HEK293 (cell line): ENCODE measurements around the gene MYL4.

Experiments used
- CTCF ChIA-PET: fragments of 350-600 bp; formaldehyde crosslinking; extraction: SDS; loops from one replicate; lab custom pipeline; 2021; ENCODE audit warnings: antibody characterized with exemption; lab: Yijun Ruan, JAX
- POLR2A ChIA-PET: fragments of 300-600 bp; formaldehyde crosslinking; extraction: SDS; loops from one replicate; lab custom pipeline; 2020; ENCODE audit warnings: antibody characterized with exemption, inconsistent platforms; lab: Yijun Ruan, JAX
- H3K27ac ChIP-seq: fragments of 200-500 bp; sonication (Bioruptor generic); 2 replicates; pipeline ENCODE4 v1.5.1; 2014; ENCODE audit warnings: low read depth, low read length, control low read depth, inconsistent platforms; ENCODE audit errors: extremely low read depth
- H3K36me3 ChIP-seq, 2 experiments: fragments of 200-500 bp in 1 of 2; sonication (Bioruptor generic) in 1 of 2; 1 replicate in 1 of 2; 2 replicates in 1 of 2; pipeline ENCODE4 v1.5.1; 2014 to 2017; ENCODE audit warnings: inconsistent platforms in 2 of 2, low read length in 2 of 2; ENCODE audit not compliant: control insufficient read depth in 2 of 2, insufficient read depth in 1 of 2
- H3K4me1 ChIP-seq: fragments of 200-500 bp; sonication (Bioruptor generic); 2 replicates; pipeline ENCODE4 v1.5.1; 2014; ENCODE audit warnings: mild to moderate bottlenecking, low read length, inconsistent platforms; ENCODE audit not compliant: control insufficient read depth, insufficient read depth
- H3K4me3 ChIP-seq: 2 replicates; pipeline ENCODE4 v1.5.1; 2011; ENCODE audit warnings: low read depth, mild to moderate bottlenecking, control low read depth, low read length, moderate library complexity
- H3K9me3 ChIP-seq: fragments of 200-500 bp; sonication (Bioruptor generic); 2 replicates; pipeline ENCODE4 v1.5.1; 2014; ENCODE audit warnings: low read depth, low read length, inconsistent platforms; ENCODE audit not compliant: control insufficient read depth, insufficient read depth
- BCL11B ChIP-seq: fragments of 450-650 bp; formaldehyde crosslinking; IDR thresholded peaks from 2 replicates; pipeline ENCODE4 v1.5.1; 2016; ENCODE audit warnings: low read depth, missing biosample characterization, missing genetic modification characterization
- MEIS1 ChIP-seq: sonication (generic); formaldehyde crosslinking; IDR thresholded peaks from 2 replicates; pipeline ENCODE4 v1.8.1; 2022; ENCODE audit warnings: missing genetic modification reagents, mild to moderate bottlenecking, borderline replicate concordance
- OVOL3 ChIP-seq: fragments of 450-650 bp; formaldehyde crosslinking; IDR thresholded peaks from 2 replicates; pipeline ENCODE4 v1.5.1; 2016; ENCODE audit warnings: missing biosample characterization, missing genetic modification characterization
- ZBTB1 ChIP-seq: fragments of 450-650 bp; formaldehyde crosslinking; IDR thresholded peaks from 2 replicates; pipeline ENCODE4 v1.5.1; 2016; ENCODE audit warnings: missing biosample characterization, missing genetic modification characterization
- ZNF19 ChIP-seq: fragments of 450-650 bp; formaldehyde crosslinking; IDR thresholded peaks from 2 replicates; pipeline ENCODE4; 2016; ENCODE audit warnings: missing biosample characterization, missing genetic modification characterization, low read depth
- ZNF23 ChIP-seq: fragments of 450-650 bp; formaldehyde crosslinking; IDR thresholded peaks from 2 replicates; pipeline ENCODE4 v1.5.1; 2016; ENCODE audit warnings: missing biosample characterization, missing genetic modification characterization, borderline replicate concordance
- ZNF302 ChIP-seq: fragments of 450-650 bp; formaldehyde crosslinking; IDR thresholded peaks from 2 replicates; pipeline ENCODE4 v1.5.1; 2016; ENCODE audit warnings: missing biosample characterization, missing genetic modification characterization, low read depth
- ZNF341 ChIP-seq: fragments of 450-650 bp; formaldehyde crosslinking; IDR thresholded peaks from 2 replicates; pipeline ENCODE4; 2016; ENCODE audit warnings: low read depth, missing biosample characterization, missing genetic modification characterization
- ZNF366 ChIP-seq: fragments of 450-650 bp; formaldehyde crosslinking; conservative IDR thresholded peaks from 2 replicates; pipeline ENCODE4 v1.5.1; 2016; ENCODE audit warnings: missing biosample characterization, missing genetic modification characterization
- ZNF48 ChIP-seq: fragments of 450-650 bp; formaldehyde crosslinking; IDR thresholded peaks from 2 replicates; pipeline ENCODE4 v1.5.1; 2016; ENCODE audit warnings: missing biosample characterization, missing genetic modification characterization
- ZNF549 ChIP-seq: fragments of 450-650 bp; IDR thresholded peaks from 2 replicates; pipeline ENCODE4 v1.5.1; 2018; ENCODE audit warnings: missing biosample characterization, missing genetic modification characterization, mild to moderate bottlenecking, inconsistent platforms, moderate library complexity
- ZNF558 ChIP-seq: fragments of 450-650 bp; formaldehyde crosslinking; IDR thresholded peaks from 2 replicates; pipeline ENCODE4 v1.5.1; 2016; ENCODE audit warnings: missing biosample characterization, missing genetic modification characterization
- ZNF596 ChIP-seq: fragments of 450-650 bp; IDR thresholded peaks from 2 replicates; pipeline ENCODE4 v1.5.0; 2018; ENCODE audit warnings: missing biosample characterization, mild to moderate bottlenecking, missing genetic modification characterization, moderate library complexity
- ZNF600 ChIP-seq: fragments of 450-650 bp; formaldehyde crosslinking; IDR thresholded peaks from 2 replicates; pipeline ENCODE4 v1.5.1; 2016; ENCODE audit warnings: missing biosample characterization, missing genetic modification characterization
- ZNF654 ChIP-seq: fragments of 450-650 bp; formaldehyde crosslinking; IDR thresholded peaks from 2 replicates; pipeline ENCODE4 v1.5.1; 2016; ENCODE audit warnings: low read depth, missing biosample characterization, missing genetic modification characterization
- ZNF660 ChIP-seq: fragments of 450-650 bp; IDR thresholded peaks from 2 replicates; pipeline ENCODE4 v1.5.1; 2018; ENCODE audit warnings: missing biosample characterization, mild to moderate bottlenecking, missing genetic modification characterization
- TF ChIP-seq, protein P1 (sequence below): fragments of 450-650 bp; formaldehyde crosslinking; IDR thresholded peaks from 2 replicates; pipeline ENCODE4 v1.5.1; 2016; ENCODE audit warnings: missing biosample characterization, missing genetic modification characterization, borderline replicate concordance
- TF ChIP-seq, protein P2 (sequence below): fragments of 450-650 bp; formaldehyde crosslinking; IDR thresholded peaks from 2 replicates; pipeline ENCODE4 v1.5.1; 2016; ENCODE audit warnings: missing biosample characterization, missing genetic modification characterization

The MYL4 gene

DNA sequence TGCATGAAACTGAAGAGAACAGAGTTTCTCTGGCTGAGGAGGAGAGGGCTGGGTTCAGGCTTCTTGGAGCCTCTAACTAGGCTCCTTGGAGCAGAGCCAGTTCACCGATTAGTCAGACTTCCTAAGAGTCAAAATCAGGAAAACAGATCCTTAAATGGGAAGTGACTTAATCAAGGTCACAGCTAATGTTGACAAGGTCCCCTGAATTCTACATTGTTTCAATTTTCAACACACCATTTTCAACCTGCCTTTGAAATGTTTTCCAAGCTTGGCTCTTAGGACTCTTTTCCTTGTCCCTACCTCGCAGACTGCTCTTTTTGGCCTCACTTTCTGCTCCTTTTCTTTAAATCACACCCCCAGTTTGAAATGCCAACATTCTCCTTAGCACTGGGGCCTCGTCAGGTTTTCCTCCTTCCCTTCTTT, 16.3 kb downstream of the MYL4 start (continued):
- TF ChIP-seq OVOL3 (no peak), ZBTB1 (no peak), ZNF600 (tag by site-specific recombination) (no peak), ZNF19 (no peak), ZNF558 (tag by site-specific recombination) (no peak), ZNF596 (tag by site-specific recombination) (no peak), ZNF654 (tag by site-specific recombination) (no peak), ZNF660 (tag by site-specific recombination) (peak; percentile 85), BCL11B (tag by site-specific recombination) (no peak), ZNF302 (tag by site-specific recombination) (no peak), ZNF549 (tag by site-specific recombination) (no peak), ZNF366 (tag by site-specific recombination) (peak; percentile 73), ZNF23 (tag by site-specific recombination) (no peak), MEIS1 (no peak)
- TF ChIP-seq, protein P1, sequence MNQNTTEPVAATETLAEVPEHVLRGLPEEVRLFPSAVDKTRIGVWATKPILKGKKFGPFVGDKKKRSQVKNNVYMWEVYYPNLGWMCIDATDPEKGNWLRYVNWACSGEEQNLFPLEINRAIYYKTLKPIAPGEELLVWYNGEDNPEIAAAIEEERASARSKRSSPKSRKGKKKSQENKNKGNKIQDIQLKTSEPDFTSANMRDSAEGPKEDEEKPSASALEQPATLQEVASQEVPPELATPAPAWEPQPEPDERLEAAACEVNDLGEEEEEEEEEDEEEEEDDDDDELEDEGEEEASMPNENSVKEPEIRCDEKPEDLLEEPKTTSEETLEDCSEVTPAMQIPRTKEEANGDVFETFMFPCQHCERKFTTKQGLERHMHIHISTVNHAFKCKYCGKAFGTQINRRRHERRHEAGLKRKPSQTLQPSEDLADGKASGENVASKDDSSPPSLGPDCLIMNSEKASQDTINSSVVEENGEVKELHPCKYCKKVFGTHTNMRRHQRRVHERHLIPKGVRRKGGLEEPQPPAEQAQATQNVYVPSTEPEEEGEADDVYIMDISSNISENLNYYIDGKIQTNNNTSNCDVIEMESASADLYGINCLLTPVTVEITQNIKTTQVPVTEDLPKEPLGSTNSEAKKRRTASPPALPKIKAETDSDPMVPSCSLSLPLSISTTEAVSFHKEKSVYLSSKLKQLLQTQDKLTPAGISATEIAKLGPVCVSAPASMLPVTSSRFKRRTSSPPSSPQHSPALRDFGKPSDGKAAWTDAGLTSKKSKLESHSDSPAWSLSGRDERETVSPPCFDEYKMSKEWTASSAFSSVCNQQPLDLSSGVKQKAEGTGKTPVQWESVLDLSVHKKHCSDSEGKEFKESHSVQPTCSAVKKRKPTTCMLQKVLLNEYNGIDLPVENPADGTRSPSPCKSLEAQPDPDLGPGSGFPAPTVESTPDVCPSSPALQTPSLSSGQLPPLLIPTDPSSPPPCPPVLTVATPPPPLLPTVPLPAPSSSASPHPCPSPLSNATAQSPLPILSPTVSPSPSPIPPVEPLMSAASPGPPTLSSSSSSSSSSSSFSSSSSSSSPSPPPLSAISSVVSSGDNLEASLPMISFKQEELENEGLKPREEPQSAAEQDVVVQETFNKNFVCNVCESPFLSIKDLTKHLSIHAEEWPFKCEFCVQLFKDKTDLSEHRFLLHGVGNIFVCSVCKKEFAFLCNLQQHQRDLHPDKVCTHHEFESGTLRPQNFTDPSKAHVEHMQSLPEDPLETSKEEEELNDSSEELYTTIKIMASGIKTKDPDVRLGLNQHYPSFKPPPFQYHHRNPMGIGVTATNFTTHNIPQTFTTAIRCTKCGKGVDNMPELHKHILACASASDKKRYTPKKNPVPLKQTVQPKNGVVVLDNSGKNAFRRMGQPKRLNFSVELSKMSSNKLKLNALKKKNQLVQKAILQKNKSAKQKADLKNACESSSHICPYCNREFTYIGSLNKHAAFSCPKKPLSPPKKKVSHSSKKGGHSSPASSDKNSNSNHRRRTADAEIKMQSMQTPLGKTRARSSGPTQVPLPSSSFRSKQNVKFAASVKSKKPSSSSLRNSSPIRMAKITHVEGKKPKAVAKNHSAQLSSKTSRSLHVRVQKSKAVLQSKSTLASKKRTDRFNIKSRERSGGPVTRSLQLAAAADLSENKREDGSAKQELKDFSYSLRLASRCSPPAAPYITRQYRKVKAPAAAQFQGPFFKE (tag by site-specific recombination), result no peak

DNA sequence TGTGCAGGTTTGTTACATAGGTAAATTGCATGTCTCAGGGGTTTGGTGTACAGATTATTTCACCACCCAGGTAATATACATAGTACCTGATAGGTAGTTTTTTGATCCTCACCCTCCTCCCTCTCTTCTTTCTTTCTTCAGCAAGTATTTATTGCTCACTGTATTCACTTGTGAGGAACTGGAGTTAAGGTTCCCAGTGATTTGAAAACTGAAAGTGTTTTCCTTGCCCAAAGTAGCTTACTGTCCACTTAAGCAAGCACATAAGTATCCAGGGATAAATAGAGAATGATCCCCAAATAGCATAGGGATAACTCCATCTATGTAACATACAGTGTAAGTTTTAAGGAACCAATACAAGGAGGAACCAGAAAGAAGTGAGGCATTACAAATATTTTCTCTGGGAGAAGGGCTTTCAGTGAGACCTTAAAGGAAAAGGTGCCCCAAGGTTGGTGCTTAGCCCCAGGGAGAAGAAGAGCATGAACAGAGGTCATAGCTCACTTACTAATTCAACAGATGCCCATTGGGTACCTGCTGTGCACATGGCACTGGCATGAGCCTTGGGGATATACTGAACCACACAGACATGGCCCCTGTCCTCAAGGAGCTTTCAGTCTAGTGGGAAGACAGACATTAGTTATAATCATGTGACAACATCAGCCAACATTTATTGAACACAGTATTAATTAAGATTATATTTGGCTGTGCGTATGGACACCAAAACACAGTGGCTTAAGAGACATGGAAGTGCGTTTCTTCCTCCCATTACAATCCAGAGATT, 17.0 kb downstream of the MYL4 start:
- no peaks in the 10 kb centered on the region for H3K36me3 ChIP-seq
- H3K9me3 ChIP-seq, result no peaks in the 10 kb centered on the region
- POLR2A ChIA-PET, result no interaction called here
- TF ChIP-seq ZNF341 (no peak), ZNF48 (tag by site-specific recombination) (no peak)
- TF ChIP-seq, protein P2, sequence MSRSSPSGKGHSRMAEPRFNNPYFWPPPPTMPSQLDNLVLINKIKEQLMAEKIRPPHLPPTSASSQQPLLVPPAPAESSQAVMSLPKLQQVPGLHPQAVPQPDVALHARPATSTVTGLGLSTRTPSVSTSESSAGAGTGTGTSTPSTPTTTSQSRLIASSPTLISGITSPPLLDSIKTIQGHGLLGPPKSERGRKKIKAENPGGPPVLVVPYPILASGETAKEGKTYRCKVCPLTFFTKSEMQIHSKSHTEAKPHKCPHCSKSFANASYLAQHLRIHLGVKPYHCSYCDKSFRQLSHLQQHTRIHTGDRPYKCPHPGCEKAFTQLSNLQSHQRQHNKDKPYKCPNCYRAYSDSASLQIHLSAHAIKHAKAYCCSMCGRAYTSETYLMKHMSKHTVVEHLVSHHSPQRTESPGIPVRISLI (tag by site-specific recombination), result 0 out of 2 replicates have a peak, but pooled peaks have one; percentile 3
- no peak overlapping the region for H3K4me3 ChIP-seq
- CTCF ChIA-PET, result interaction anchor here (0.8 to 2.1 kb wide), 2 partner anchors 86 to 89 kb away, joined by 3 to 14 read pairs; no protein-coding TSS in a partner anchor
- H3K4me1 ChIP-seq, result peaks cover 2% of the 10 kb centered on the region; the same call in 1 of the 2 replicates
- H3K27ac ChIP-seq, result no peak overlapping the region; the same call in 1 of the 2 replicates
